HCT116 (cell line): ENCODE measurements around the gene GSTA2. TPM values are rescaled to one million over a fixed set of nuclear protein-coding genes. Genes with fewer than 3 reads are reported as not detected.
"Not testable (repeated sequence)": the region's sequence is repeated elsewhere in the genome, so short reads cannot be mapped to it uniquely, and the experiment has no call there.

Source experiments
- ATAC-seq: fragments of 200-7000 bp; cut with Tn5 transposase; 2 replicates; pipeline ENCODE4 v1.9.1; 2020; ENCODE audit warnings: mild to moderate bottlenecking, moderate library complexity
- BruUV-seq: library from RNA; stranded (reverse); fragments of 400-500 nt; replicated peaks from 2 replicates; lab custom pipeline; 2021; lab: Mats Ljungman, UMichigan
- CTCF ChIA-PET: fragments of 300-600 bp; sonication (Branson Sonifier 250); formaldehyde crosslinking; loops from one replicate; lab custom pipeline; 2021; ENCODE audit warnings: antibody characterized with exemption; lab: Charles Lee
- POLR2A ChIA-PET: fragments of 300-600, 350-600 bp; sonication (Branson Sonifier 250); formaldehyde crosslinking; loops from one replicate; lab custom pipeline; 2021; ENCODE audit warnings: antibody characterized with exemption; lab: Charles Lee
- RAD21 ChIA-PET, 2 experiments: fragments of 300-600 bp; sonication (Branson Sonifier 250); formaldehyde crosslinking; loops; one replicate each; lab custom pipeline; 2023; ENCODE audit warnings: low total read pairs in 2 of 2; ENCODE audit not compliant: uncharacterized antibody in 2 of 2, unreplicated experiment in 2 of 2, low non-redundant PET in 1 of 2; lab: Charles Lee
- DNase-seq: peaks from one replicate; pipeline ENCODE4 v3.0.0-alpha.2; 2010; ENCODE audit warnings: low read depth, low spot score
- H2AFZ ChIP-seq: fragments of 200-600 bp; shearing (Covaris generic), sonication (generic); 2 replicates; pipeline ENCODE4 v1.6.1; 2017; ENCODE audit warnings: low read depth, mixed run types, mixed read lengths, antibody characterized with exemption, low read length; ENCODE audit not compliant: poor library complexity, severe bottlenecking
- H3K27ac ChIP-seq: 2 replicates; pipeline ENCODE4 v1.5.1; 2012; ENCODE audit warnings: low read depth, low read length
- H3K27me3 ChIP-seq: fragments of 200-600 bp; sonication (generic); 2 replicates; pipeline ENCODE4 v1.6.1; 2016; ENCODE audit warnings: mixed run types, low read length, mixed read lengths; ENCODE audit not compliant: insufficient read depth
- H3K36me3 ChIP-seq, 2 experiments: fragments of 200-500 bp in 1 of 2; fragments of 200-600 bp in 1 of 2; sonication (Bioruptor generic) in 1 of 2; sonication (generic) in 1 of 2; 2 replicates each; pipeline versions ENCODE4 v1.5.1 to v1.6.1; 2014 to 2016; ENCODE audit warnings: low read length in 2 of 2, inconsistent platforms in 1 of 2, mixed read lengths in 1 of 2, mixed run types in 1 of 2; ENCODE audit not compliant: insufficient read depth in 2 of 2, control insufficient read depth in 1 of 2
- H3K4me1 ChIP-seq, 2 experiments: fragments of 200-600 bp in 1 of 2; sonication (generic) in 1 of 2; 2 replicates each; pipeline versions ENCODE4 v1.5.1 to v1.6.1; 2012 to 2017; ENCODE audit warnings: low read length in 2 of 2, inconsistent platforms in 1 of 2, mild to moderate bottlenecking in 1 of 2, mixed read lengths in 1 of 2, mixed run types in 1 of 2, moderate library complexity in 1 of 2; ENCODE audit not compliant: insufficient read depth in 2 of 2, control insufficient read depth in 1 of 2
- H3K4me2 ChIP-seq: fragments of 200-600 bp; sonication (generic); 2 replicates; pipeline ENCODE4 v1.6.1; 2017; ENCODE audit warnings: mixed run types, low read length, mixed read lengths
- H3K4me3 ChIP-seq, 2 experiments: fragments of 200-600 bp in 1 of 2; sonication (generic) in 1 of 2; replicated peaks in 1 of 2; 2 replicates each; pipeline ENCODE4 v1.5.1; 2011 to 2016; ENCODE audit warnings: low read length in 2 of 2, control low read depth in 1 of 2, low read depth in 1 of 2, mild to moderate bottlenecking in 1 of 2, mixed read lengths in 1 of 2, mixed run types in 1 of 2
- H3K79me2 ChIP-seq: fragments of 200-600 bp; sonication (generic); 2 replicates; pipeline ENCODE4 v1.6.1; 2017; ENCODE audit warnings: mild to moderate bottlenecking, mixed run types, low read length, moderate library complexity, mixed read lengths; ENCODE audit not compliant: insufficient read depth
- H3K9ac ChIP-seq: fragments of 200-600 bp; sonication (generic); 2 replicates; pipeline ENCODE4 v1.6.1; 2016; ENCODE audit warnings: low read length, mixed read lengths
- H3K9me2 ChIP-seq: fragments of 200-600 bp; sonication (generic), shearing (Covaris generic); 2 replicates; pipeline ENCODE4 v1.6.1; 2017; ENCODE audit warnings: mixed run types, mild to moderate bottlenecking, moderate library complexity; ENCODE audit not compliant: insufficient read depth
- H3K9me3 ChIP-seq, 2 experiments: fragments of 200-500 bp in 1 of 2; fragments of 200-600 bp in 1 of 2; sonication (Bioruptor generic) in 1 of 2; sonication (generic) in 1 of 2; 2 replicates each; pipeline ENCODE4 v1.6.1; 2014 to 2017; ENCODE audit warnings: low read length in 2 of 2, mixed read lengths in 2 of 2, inconsistent platforms in 1 of 2, low read depth in 1 of 2, mild to moderate bottlenecking in 1 of 2, mixed run types in 1 of 2, moderate library complexity in 1 of 2; ENCODE audit not compliant: control insufficient read depth in 1 of 2, insufficient read depth in 1 of 2
- H4K20me1 ChIP-seq: fragments of 200-600 bp; sonication (generic), shearing (Covaris generic); 2 replicates; pipeline ENCODE4 v1.6.1; 2017; ENCODE audit warnings: mixed run types, mild to moderate bottlenecking, moderate library complexity; ENCODE audit not compliant: insufficient read depth
- CEBPB ChIP-seq: IDR thresholded peaks from 2 replicates; pipeline ENCODE4 v1.6.1; 2012; ENCODE audit warnings: low read depth
- EGR1 ChIP-seq: IDR thresholded peaks from 2 replicates; pipeline ENCODE4 v1.6.1; 2012; ENCODE audit warnings: low read depth
- ELF1 ChIP-seq: IDR thresholded peaks from 2 replicates; pipeline ENCODE4 v1.6.1; 2012; ENCODE audit warnings: low read depth, borderline replicate concordance
- EZH2 ChIP-seq: fragments of 200-600 bp; sonication (generic); IDR thresholded peaks from 2 replicates; pipeline ENCODE4 v1.6.1; 2017; ENCODE audit warnings: antibody characterized with exemption, mixed run types
- EZH2phosphoT487 ChIP-seq: fragments of 200-600 bp; IDR thresholded peaks from 2 replicates; pipeline ENCODE4 v1.6.1; 2018; ENCODE audit warnings: antibody characterized with exemption, borderline replicate concordance
- JUND ChIP-seq: IDR thresholded peaks from 2 replicates; pipeline ENCODE4 v1.6.1; 2012
- POLR2A ChIP-seq: IDR thresholded peaks from 2 replicates; pipeline ENCODE4 v1.7.0; 2011; ENCODE audit warnings: borderline replicate concordance; ENCODE audit not compliant: insufficient read depth, insufficient read length; ENCODE audit errors: extremely low read depth
- POLR2AphosphoS5 ChIP-seq: IDR thresholded peaks from 2 replicates; pipeline ENCODE4 v1.6.1; 2011; ENCODE audit warnings: mild to moderate bottlenecking, low read depth, low read length, moderate library complexity
- SP1 ChIP-seq: IDR thresholded peaks from 2 replicates; pipeline ENCODE4 v1.6.1; 2012; ENCODE audit warnings: low read depth
- SRF ChIP-seq: IDR thresholded peaks from 2 replicates; pipeline ENCODE4 v1.6.1; 2012; ENCODE audit warnings: low read depth
- TCF7L2 ChIP-seq: IDR thresholded peaks from 2 replicates; pipeline ENCODE4 v1.7.0; 2011; ENCODE audit warnings: borderline replicate concordance, inconsistent platforms; ENCODE audit not compliant: insufficient read depth, insufficient read length; ENCODE audit errors: extremely low read depth
- YY1 ChIP-seq: IDR thresholded peaks from 2 replicates; pipeline ENCODE4 v1.6.1; 2011; ENCODE audit warnings: low read length, low read depth, moderate library complexity, mild to moderate bottlenecking; ENCODE audit not compliant: insufficient replicate concordance; ENCODE audit errors: extremely low read depth
- intact Hi-C: fragments of 100-400 bp; cut with micrococcal nuclease; formaldehyde crosslinking; loops from 2 replicates; pipeline ENCODE4 v1.10.0; 2022
- total RNA-seq: library from RNA; stranded (reverse); gene quantifications from one replicate; pipeline ENCODE4 v1.2.1, GENCODE V29; 2021; ENCODE audit not compliant: unreplicated experiment
- TF ChIP-seq, protein P1 (sequence below), 3 experiments: fragments of 200-600 bp in 1 of 3; sonication (generic) in 1 of 3; IDR thresholded peaks in 2 of 3; conservative IDR thresholded peaks in 1 of 3; 2 replicates each; pipeline ENCODE4 v1.5.1; 2012 to 2017; ENCODE audit warnings: low read depth in 2 of 3, low read length in 2 of 3, antibody characterized with exemption in 1 of 3, borderline replicate concordance in 1 of 3, control low read depth in 1 of 3, mild to moderate bottlenecking in 1 of 3, mixed read lengths in 1 of 3, mixed run types in 1 of 3, moderate library complexity in 1 of 3; ENCODE audit not compliant: insufficient read depth in 1 of 3
- TF ChIP-seq, protein P2 (sequence below): IDR thresholded peaks from 2 replicates; pipeline ENCODE4 v1.6.1; 2012
- TF ChIP-seq, protein P3 (sequence below): IDR thresholded peaks from 2 replicates; pipeline ENCODE4 v1.6.1; 2012

The GSTA2 gene
- total RNA-seq, 1 experiment from 2014 or later, result not detected

DNA sequence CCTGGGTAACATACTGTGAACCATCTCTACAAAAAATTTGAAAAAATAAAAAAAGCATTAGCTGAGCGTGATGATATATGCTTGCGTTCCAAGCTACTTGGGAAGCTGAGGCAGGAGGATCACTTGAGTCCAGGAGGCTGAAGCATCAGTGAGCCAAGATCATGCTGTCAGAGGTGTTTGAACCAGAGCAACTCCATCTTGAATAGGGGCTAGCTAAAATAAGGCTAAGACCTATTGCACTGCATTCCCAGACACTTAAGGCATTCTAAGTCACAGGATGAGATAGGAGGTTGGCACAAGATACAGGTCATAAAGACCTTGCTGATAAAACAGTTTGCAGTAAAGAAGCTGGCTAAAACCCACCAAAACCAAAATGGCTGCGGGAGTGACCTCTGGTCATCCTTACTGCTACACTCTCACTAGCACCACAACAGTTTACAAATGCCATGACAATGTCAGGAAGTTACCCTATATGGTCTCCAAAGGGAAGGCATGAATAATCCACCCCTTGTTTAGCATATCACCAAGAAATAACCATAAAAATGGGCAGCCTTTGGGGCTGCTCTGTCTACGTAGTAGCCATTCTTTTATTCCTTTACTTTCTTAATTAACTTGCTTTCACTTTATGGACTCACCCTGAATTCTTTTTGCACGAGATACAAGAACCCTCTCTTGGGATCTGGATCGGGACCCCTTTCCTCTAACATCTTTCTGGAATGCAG lies 58.3 kb downstream of the GSTA2 start:
- ATAC-seq, RAD21 ChIA-PET: not testable (repeated sequence)

DNA sequence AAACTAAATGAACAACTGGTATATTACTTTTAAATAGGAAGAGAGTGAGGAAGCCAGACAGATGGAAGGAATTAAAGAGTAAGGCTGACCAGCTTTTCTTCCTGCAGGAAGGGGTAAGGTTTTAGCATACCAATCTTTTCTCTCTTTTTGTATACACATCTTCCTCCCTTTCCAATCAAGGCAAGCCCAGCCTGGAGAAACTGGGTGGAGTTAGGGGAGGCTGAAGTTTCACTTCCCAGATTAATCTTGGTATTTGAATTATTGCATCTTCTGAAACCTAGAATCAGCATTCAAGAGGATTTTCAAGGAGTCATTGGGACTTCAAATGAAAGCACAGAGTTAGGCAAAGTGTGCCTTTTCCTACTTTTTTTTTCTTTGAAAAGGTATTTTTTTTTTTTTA lies 59.2 kb downstream of the GSTA2 start:
- RAD21 ChIA-PET, result no interaction called here
- CTCF ChIA-PET, result no interaction called here
- Histone ChIP-seq H3K9ac (no peak overlapping the region), H3K4me1 (no peaks in the 10 kb centered on the region), H3K27me3 (no peaks in the 10 kb centered on the region)
- TF ChIP-seq EZH2, result no peak
- TF ChIP-seq POLR2A, result no peak
- TF ChIP-seq EZH2phosphoT487, result no peak
- TF ChIP-seq, protein P1, sequence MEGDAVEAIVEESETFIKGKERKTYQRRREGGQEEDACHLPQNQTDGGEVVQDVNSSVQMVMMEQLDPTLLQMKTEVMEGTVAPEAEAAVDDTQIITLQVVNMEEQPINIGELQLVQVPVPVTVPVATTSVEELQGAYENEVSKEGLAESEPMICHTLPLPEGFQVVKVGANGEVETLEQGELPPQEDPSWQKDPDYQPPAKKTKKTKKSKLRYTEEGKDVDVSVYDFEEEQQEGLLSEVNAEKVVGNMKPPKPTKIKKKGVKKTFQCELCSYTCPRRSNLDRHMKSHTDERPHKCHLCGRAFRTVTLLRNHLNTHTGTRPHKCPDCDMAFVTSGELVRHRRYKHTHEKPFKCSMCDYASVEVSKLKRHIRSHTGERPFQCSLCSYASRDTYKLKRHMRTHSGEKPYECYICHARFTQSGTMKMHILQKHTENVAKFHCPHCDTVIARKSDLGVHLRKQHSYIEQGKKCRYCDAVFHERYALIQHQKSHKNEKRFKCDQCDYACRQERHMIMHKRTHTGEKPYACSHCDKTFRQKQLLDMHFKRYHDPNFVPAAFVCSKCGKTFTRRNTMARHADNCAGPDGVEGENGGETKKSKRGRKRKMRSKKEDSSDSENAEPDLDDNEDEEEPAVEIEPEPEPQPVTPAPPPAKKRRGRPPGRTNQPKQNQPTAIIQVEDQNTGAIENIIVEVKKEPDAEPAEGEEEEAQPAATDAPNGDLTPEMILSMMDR (IDR thresholded peaks at IDR 0.05 in 2 of 3, conservative IDR thresholded peaks at IDR 0.05 in 1 of 3; ENCODE audit: borderline replicate concordance in 1 of 3, insufficient read depth in 1 of 3, low read depth in 2 of 3, low read length in 2 of 3), result no peak
- TF ChIP-seq JUND, result no peak
- TF ChIP-seq, protein P2, sequence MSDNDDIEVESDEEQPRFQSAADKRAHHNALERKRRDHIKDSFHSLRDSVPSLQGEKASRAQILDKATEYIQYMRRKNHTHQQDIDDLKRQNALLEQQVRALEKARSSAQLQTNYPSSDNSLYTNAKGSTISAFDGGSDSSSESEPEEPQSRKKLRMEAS, result no peak
- TF ChIP-seq SP1, result no peak
- TF ChIP-seq, protein P3, sequence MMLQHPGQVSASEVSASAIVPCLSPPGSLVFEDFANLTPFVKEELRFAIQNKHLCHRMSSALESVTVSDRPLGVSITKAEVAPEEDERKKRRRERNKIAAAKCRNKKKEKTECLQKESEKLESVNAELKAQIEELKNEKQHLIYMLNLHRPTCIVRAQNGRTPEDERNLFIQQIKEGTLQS, result no peak
- TF ChIP-seq YY1, result no peak
- no peak for TF ChIP-seq CEBPB
- no peak for TF ChIP-seq EGR1
- TF ChIP-seq ELF1, result no peak
- no peak for TF ChIP-seq SRF
- TF ChIP-seq TCF7L2, result no peak
- no peak for TF ChIP-seq POLR2AphosphoS5
- TF ChIP-seq, all 23 proteins: peak for 0
- Histone ChIP-seq H3K9me2 (no peaks in the 10 kb centered on the region), H4K20me1 (no peaks in the 10 kb centered on the region), H3K36me3 (no peaks in the 10 kb centered on the region), H3K27ac (no peak overlapping the region), H2AFZ (no peak overlapping the region), H3K79me2 (no peaks in the 10 kb centered on the region), H3K4me2 (no peak overlapping the region), H3K9me3 (no peaks in the 10 kb centered on the region), H3K4me3 (no peak overlapping the region)
- BruUV-seq, result no TSS peak
- ATAC-seq (no peak), DNase-seq (no peak)
- POLR2A ChIA-PET, result no interaction called here
- intact Hi-C loops, result no loop called here

More for the DNA sequence above, 58.3 kb downstream of the GSTA2 start:
- POLR2A ChIA-PET, H3K36me3 ChIP-seq, DNase-seq, H3K27me3 ChIP-seq, H3K27ac ChIP-seq, H3K9me2 ChIP-seq, H2AFZ ChIP-seq, H3K4me3 ChIP-seq, intact Hi-C loops, H3K4me2 ChIP-seq, BruUV-seq, H3K4me1 ChIP-seq, H3K9me3 ChIP-seq, H3K9ac ChIP-seq, H3K79me2 ChIP-seq, H4K20me1 ChIP-seq, CTCF ChIA-PET: not testable (repeated sequence)
